Stimulated activated CD8-positive, alpha-beta memory T cell treated with anti-CD3 and anti-CD28 coated beads, Interleukin-7, amount 100 ng/mL, for 48 hours (primary cell): Measurements from ENCODE around the gene C5orf63.
"Not testable (repeated sequence)": the region's sequence is repeated elsewhere in the genome, so short reads cannot be mapped to it uniquely, and the experiment has no call there.

ENCODE experiments used
- DNase-seq, 2 donors: peaks; one replicate each; pipeline ENCODE4 v3.0.0-alpha.2; 2020; ENCODE audit warnings: low read depth in 1 of 2; ENCODE audit errors: extremely low read depth in 1 of 2

C5orf63 gene

GRCh38 chr5:127010362-127010761 is 62.9 kb downstream of the C5orf63 start:
- DNase-seq, result no peak

- no peak for DNase-seq
These were observed 63.5 kb downstream of the C5orf63 start for GRCh38 chr5:127009784-127010183.

DNA sequence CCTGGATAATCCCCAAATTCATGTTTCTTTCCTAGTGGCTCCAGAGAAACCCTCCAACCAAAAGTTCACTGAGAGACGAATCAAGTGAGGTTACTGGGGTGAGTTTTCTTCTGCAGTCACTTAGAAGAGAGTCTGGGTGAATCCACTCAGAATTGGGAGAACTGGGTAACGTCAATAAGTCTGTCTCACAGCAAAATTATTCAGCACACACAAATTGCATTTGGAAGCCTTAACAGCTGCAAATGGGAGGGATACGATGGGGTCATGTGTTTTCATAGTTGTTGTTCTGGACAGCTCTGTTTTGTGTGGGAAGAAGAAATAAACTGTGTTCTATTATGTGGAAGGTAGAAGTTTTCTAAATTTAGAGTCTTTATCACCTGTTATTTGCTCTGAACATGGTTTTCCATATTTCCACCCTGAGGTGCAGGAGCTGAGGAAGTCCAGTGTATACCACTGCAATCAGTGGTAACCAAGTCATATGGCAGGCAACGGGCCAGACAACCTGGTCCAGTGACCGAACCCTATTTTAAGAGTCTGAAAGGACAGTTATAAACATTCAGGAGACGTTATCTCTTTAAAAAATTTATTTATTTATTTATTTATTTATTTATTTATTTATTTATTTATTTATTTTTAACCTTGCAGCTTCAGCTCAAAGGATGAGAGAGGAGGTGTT is 64.9 kb downstream of the C5orf63 start:
- no peak for DNase-seq

GRCh38 chr5:127007522-127007921 is 65.8 kb downstream of the C5orf63 start:
- DNase-seq, result no peak

DNA sequence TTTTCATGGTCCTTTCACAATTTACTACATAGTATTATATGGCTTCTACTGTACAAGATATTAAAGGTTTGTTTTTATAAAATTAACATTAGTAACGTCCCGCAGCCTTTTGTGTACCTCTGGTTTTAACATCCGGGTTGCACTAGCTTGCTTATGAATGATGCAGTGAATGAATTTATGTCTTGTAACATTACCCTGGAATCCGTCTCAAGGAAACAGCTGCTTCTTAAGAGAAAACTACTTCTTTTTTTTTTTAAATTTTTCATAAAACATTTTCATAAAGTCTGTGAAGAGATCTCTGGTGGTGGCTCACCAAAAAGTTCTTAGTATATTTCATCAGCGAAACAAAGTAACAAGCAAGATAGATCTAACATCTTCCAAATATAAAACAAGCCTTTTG is 66.6 kb downstream of the C5orf63 start:
- DNase-seq, result no peak

- not testable (repeated sequence) for DNase-seq
These were observed 68.0 kb downstream of the C5orf63 start for GRCh38 chr5:127005282-127005681.

DNA sequence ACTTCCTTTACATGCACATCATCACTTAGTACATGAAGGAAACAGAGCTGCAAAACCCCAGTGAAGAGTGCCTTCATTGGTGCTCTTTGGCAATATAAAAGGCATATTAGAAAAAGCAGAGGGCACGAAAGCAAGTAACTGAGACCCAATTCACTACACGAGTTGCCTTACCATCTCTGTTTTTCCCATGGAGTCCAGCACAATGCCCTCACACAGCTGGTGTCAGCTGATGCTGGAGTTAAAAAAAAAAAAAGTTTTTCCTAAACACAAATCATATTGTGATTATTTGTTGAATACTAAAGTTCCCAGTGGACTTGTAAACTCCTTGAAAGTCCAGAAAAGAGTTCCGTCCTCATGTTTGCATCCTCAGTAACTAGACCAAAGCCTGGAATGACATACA is 68.6 kb downstream of the C5orf63 start:
- DNase-seq, result no peak

GRCh38 chr5:127003798-127004495 is 69.4 kb downstream of the C5orf63 start:
- no peak for DNase-seq

DNA sequence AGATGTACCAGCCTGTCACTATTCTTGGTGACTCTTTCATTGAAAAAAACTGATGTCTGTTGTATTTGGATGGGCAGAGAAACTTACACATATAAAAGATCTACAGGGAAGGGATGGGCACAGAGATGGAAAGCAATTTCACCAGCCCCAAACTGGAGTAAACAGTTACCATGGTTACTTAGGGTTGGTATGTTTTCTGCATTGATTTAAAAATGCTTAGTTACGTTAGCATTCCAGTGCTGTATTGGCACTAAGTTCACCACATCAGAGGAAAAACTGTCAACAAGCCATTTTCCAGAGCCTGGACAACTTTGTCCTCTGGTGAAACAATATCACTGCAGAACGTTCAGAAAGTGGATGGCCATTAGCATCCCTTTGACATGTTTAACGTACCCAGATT is 70.9 kb downstream of the C5orf63 start:
- DNase-seq, result no peak

GRCh38 chr5:127001621-127002296 is 71.5 kb downstream of the C5orf63 start:
- no peak for DNase-seq
